Psoas muscle (tissue), 8 donors: ENCODE measurements around the gene CDC7. TPM values are rescaled to one million over a fixed set of nuclear protein-coding genes. Genes with fewer than 3 reads are reported as not detected.

ENCODE experiments used
- ATAC-seq, 4 donors: fragments of 200-7000 bp; cut with Tn5 transposase; one replicate each; pipeline ENCODE4 v1.9.1; 2020; ENCODE audit warnings: moderate library complexity in 3 of 4, mild to moderate bottlenecking in 2 of 4
- DNase-seq, 2 donors: peaks; one replicate each; pipeline ENCODE4 v3.0.0-alpha.2; 2020
- H3K27ac ChIP-seq: fragments of 200-600 bp; one replicate; pipeline ENCODE4 v1.8.0; 2022
- H3K27me3 ChIP-seq, 3 donors: fragments of 200-600 bp in 1 of 3; one replicate each; pipeline versions ENCODE4 v1.6.1 to v1.8.0; 2013 to 2022; ENCODE audit warnings: low read length in 2 of 3, mild to moderate bottlenecking in 2 of 3, moderate library complexity in 1 of 3; ENCODE audit not compliant: insufficient read depth in 3 of 3
- H3K36me3 ChIP-seq, 2 donors: fragments of 200-600 bp in 1 of 2; one replicate each; pipeline versions ENCODE4 v1.6.1 to v1.8.0; 2013 to 2022; ENCODE audit warnings: low read depth in 1 of 2, mild to moderate bottlenecking in 1 of 2, moderate library complexity in 1 of 2; ENCODE audit not compliant: insufficient read depth in 1 of 2
- H3K4me1 ChIP-seq: fragments of 200-600 bp; one replicate; pipeline ENCODE4 v1.8.0; 2022
- H3K4me3 ChIP-seq: fragments of 200-600 bp; one replicate; pipeline ENCODE4 v1.8.0; 2022; ENCODE audit warnings: mild to moderate bottlenecking
- H3K9me3 ChIP-seq: fragments of 200-600 bp; one replicate; pipeline ENCODE4 v1.8.0; 2022
- WGBS, 3 donors: extraction: QIAGEN DNeasy Blood & Tissue Kit; methylation state at CpG; one replicate each; pipeline versions ENCODE4 v1.1.6 to v1.1.7; 2013; 5-methylcytosine and 5-hydroxymethylcytosine counted together
- intact Hi-C, 2 donors: fragments of 100-400 bp; cut with DNase I; formaldehyde crosslinking; loops; one replicate each; pipeline versions ENCODE4 v1.11.0 to v1.14.2; 2022
- polyA plus RNA-seq, 3 donors: library from polyadenylated mRNA; stranded (reverse); fragments of 200-250 nt; gene quantifications; one replicate each; pipeline ENCODE4 v1.2.3, GENCODE V29; 2013
- total RNA-seq, 4 donors: library from RNA; stranded (reverse); fragmentation: NEBNext Ultra II Directional in 2 of 4; extraction: Animal tissue kit (Norgen Biotek cat#: 25700) in 2 of 4; gene quantifications; one replicate each; pipeline versions ENCODE4 v1.2.1 to v1.2.4, GENCODE V29; 2021 to 2023
- TF ChIP-seq, protein P1 (sequence below): fragments of 200-600 bp; IDR thresholded peaks from one replicate; pipeline ENCODE4 v1.8.0; 2022; ENCODE audit warnings: antibody characterized with exemption
- donor health status: healthy with polysubstance abuse.
- donor health status: DM: no; HTN: no; CAD: no; lungs with moderate emphysema.
- donor health status: Bipolar disorder and iron deficiency.
- donor health status: healthy.
- donor health status: DM: yes; HTN: yes; CAD: no.
- donor health status: DM: no; HTN: no; CAD: no.
- donor health status: DM: no; HTN: no; CAD: no.
- donor health status: DM: yes; HTN: yes; CAD: no.

Gene CDC7
- total and polyA plus RNA-seq, 7 donors: 0.25 to 1.4 (median 0.54) TPM

DNA sequence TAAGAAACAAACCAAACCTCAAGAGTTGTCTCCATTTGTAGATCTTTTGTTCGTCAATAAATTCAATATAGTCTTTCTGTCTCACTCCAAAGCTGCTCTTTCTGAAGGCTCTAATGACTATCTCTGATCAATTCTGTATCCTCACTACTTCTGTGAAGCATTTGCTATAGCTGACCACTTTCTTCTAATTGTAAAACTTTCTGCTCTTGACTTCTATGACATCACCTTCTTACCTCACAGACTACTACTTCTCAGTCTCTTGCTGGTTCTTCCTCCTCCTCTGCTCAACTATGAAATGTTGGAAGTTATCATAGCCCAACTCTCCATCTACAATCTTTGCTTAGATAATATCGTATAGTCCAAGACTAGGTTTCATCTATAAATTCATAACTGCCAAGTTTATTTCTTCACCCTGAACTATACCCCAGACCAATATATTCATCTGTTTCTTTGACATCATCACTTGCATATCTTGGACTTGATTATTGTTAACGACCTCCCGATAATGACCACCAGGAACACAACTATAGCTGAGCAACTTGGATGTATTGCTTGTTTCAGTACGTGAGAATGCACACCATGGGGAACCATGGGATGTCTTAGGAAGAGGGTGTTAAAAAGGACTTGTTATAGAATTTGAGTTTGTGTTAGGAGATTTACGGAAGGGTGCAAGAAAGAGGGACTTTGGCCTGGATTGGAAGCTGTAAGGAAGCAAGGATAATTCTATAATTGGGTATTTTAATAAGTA lies 2.0 kb upstream of the CDC7 start:
- intact Hi-C loops: no loop called here
- TF ChIP-seq, protein P1, sequence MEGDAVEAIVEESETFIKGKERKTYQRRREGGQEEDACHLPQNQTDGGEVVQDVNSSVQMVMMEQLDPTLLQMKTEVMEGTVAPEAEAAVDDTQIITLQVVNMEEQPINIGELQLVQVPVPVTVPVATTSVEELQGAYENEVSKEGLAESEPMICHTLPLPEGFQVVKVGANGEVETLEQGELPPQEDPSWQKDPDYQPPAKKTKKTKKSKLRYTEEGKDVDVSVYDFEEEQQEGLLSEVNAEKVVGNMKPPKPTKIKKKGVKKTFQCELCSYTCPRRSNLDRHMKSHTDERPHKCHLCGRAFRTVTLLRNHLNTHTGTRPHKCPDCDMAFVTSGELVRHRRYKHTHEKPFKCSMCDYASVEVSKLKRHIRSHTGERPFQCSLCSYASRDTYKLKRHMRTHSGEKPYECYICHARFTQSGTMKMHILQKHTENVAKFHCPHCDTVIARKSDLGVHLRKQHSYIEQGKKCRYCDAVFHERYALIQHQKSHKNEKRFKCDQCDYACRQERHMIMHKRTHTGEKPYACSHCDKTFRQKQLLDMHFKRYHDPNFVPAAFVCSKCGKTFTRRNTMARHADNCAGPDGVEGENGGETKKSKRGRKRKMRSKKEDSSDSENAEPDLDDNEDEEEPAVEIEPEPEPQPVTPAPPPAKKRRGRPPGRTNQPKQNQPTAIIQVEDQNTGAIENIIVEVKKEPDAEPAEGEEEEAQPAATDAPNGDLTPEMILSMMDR: no peak

DNA sequence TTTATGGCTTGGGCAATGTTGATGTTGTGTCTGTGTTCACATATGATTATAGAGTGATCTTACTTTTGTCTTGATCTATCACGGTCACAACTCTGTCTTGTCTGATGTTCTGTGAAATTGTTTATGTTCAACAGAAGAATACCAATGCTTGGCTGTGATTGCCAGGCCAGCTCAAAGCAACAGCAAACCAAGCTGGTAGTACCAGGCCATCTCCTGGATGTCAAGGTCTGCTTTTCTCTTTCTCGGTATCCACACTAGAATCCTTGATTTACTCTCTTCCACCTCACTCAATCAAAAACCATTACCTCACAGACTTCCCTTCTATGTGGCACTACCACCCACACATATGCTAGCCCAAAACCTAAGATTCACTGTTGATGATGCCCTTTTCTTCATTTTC lies 1.3 kb upstream of the CDC7 start:
- Histone ChIP-seq H3K27me3 (no peaks in the 10 kb centered on the region), H3K9me3 (no peaks in the 10 kb centered on the region), H3K4me3 (no peak overlapping the region), H3K27ac (no peak overlapping the region), H3K36me3 (no peaks in the 10 kb centered on the region), H3K4me1 (peaks cover 9% of the 10 kb centered on the region)
- no peak for ATAC-seq
- WGBS, 3 donors: 96 to 98% (median 98%) methylated on average over 2 of the region's 2 CpGs
- intact Hi-C loops: no loop called here
- TF ChIP-seq, protein P1: no peak
- DNase-seq: no peak

More for the DNA sequence above, 2.0 kb upstream of the CDC7 start:
- no peaks in the 10 kb centered on the region for H3K9me3 ChIP-seq
- H3K27me3 ChIP-seq: no peaks in the 10 kb centered on the region
- DNase-seq: no peak
- 96 to 97% (median 97%) methylated on average over 6 of the region's 6 CpGs for WGBS, 3 donors
- no peaks in the 10 kb centered on the region for H3K36me3 ChIP-seq
- no peak overlapping the region for H3K4me3 ChIP-seq
- ATAC-seq: no peak
- peaks cover 9% of the 10 kb centered on the region for H3K4me1 ChIP-seq
- H3K27ac ChIP-seq: no peak overlapping the region

DNA sequence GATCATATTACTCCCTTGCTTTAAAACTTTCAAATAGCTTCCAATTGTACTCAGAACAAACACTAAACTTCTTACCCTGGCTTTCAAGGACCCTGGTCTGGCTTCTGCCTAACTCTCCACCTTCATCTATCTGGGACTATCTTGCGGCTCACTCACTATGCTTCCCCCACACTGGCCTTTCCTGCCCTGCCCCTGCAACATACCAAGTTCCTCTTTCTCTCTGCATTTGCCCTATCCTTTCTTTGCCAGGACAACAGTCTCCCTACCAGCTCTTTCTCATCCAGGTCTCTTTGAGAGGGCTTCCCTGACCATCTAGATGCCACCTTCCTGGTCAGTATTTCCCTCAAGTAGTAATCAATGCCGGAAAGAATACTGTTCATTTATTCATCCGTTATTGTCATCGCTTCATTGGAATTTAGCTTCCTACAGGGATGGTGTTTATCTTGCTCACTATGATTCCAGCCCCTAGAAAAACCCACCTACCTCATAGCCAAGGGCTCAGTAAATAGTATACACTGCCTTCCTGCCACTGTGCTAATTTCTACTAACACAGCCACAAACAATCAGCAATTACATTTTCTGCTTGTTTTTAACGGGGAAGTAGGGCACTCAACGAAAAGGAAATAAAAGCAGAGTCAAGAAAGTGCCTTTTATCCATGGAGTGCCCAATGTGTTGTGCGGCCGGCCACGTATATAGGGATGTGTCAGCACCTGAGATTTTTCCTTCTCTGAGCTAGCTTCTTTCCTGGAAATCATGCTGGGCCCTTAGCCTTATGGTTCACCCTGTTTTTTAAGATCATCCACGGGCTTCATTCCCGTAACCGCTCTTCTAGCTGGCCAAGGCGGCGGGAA lies 521 bp upstream of the CDC7 start:
- Histone ChIP-seq H3K36me3 (no peaks in the 10 kb centered on the region), H3K4me1 (peaks cover 9% of the 10 kb centered on the region), H3K27ac (peak overlapping the region; percentile 51), H3K4me3 (peak overlapping the region; percentile 73), H3K9me3 (no peaks in the 10 kb centered on the region), H3K27me3 (no peaks in the 10 kb centered on the region)
- intact Hi-C loops: loop anchor here (5.0 to 10.0 kb wide), 2 partner anchors 215 to 218 kb away; no protein-coding TSS in a partner anchor
- TF ChIP-seq, protein P1: no peak
- ATAC-seq (peak in 1 of 4 donors; percentile 25), DNase-seq (no peak)
- 19 to 22% (median 20%) methylated on average over 14 of the region's 14 CpGs for WGBS, 3 donors

DNA sequence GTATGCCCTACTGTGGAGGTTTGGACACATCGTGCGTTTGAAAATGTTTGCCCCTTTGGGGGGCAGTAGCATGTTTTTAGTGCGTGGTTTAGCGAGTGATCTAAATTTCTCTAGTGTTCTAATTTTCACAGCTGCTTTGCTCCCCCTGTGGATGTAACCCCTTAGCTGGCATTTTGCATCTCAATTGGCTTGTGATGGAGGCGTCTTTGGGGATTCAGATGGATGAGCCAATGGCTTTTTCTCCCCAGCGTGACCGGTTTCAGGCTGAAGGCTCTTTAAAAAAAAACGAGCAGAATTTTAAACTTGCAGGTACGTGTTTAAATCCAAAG lies 836 bp downstream of the CDC7 start:
- Histone ChIP-seq H3K9me3 (no peaks in the 10 kb centered on the region), H3K36me3 (no peaks in the 10 kb centered on the region), H3K27me3 (no peaks in the 10 kb centered on the region), H3K4me1 (peaks cover 9% of the 10 kb centered on the region), H3K27ac (peak overlapping the region; percentile 51), H3K4me3 (peak overlapping the region; percentile 73)
- DNase-seq (no peak), ATAC-seq (no peak)
- 1 to 2% (median 1%) methylated on average over 9 of the region's 9 CpGs for WGBS, 3 donors
- TF ChIP-seq, protein P1: no peak
- intact Hi-C loops: loop anchor here (5.0 to 10.0 kb wide), 2 partner anchors 217 to 219 kb away; no protein-coding TSS in a partner anchor
